Measurements from ENCODE around the gene ENO3.
A peak's percentile ranks its signal among the peaks of the same experiment; 100 is the strongest.

GRCh38 chr17:4986951-4987766, 36.2 kb downstream of the ENO3 start, which contains the start of gene CAMTA2:
- peak; percentile 69 for TF ChIP-seq POLR2AphosphoS5 (IDR thresholded peaks at IDR 0.05; ENCODE audit: low read depth)
- no peak for TF ChIP-seq EZH2phosphoT487 (IDR thresholded peaks at IDR 0.05; ENCODE audit: unreplicated experiment)
